HG03025 (cell line): Measurements from ENCODE around the gene AQP5.

ENCODE experiments used
- ATAC-seq: cut with Tn5 transposase; IDR thresholded peaks from one replicate; pipeline ENCODE4 v1.9.1; 2021; ENCODE audit warnings: mild to moderate bottlenecking, moderate library complexity; ENCODE audit not compliant: unreplicated experiment, low FRiP score

AQP5 gene

DNA sequence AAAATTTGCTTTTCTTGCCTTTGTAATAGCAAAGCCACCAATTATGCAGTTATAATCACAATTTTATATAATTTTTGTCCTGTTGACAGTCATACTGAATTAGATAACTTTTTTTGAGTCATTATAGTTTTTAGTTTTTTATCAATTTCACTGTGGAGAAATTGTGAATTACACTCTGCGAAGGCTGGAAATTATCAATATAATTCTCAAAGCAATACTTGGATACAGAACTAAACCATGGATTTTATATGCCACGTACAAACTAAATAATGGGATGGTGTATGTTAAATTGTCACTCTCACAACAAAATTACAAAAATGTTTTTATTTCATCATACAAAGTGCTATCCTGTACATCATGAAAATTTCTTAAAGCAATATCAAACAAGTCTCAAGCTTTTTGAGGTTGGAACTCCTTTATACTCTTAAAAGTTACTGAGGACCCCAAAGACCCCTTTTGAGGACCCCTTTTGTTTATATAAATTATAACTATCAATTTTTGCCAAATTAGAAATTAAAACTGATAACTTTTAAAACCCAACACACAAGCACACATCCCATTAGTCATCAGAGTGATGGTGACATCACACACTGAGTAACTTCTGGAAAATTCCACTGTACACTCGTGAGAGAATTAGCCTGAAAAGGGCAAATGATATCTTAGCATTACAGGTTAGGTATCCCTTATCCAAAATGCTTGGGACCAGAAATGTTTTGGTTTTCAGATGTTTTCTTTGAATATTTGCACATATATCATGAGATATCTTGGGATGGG, 31.0 kb upstream of the AQP5 start:
- no peak for ATAC-seq

DNA sequence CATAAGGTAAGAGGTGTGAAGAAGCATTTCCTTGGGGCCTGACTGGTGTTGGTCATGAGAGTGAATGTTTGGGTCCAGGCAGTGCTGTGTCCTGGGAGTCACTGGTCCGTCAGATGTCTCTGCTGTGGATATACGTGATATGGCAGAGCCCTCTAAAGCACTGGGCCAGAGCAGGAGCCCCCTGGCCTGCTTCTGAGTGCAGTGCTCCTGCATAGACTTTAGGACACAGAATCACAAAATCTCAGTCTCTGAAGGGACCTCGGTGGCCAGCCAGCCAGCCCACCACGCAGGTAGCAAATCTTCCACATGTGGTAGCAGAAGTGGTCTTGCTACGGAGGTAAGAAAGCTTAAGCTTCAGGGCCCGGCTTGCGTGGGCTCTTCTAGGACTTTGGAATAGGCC, 29.6 kb upstream of the AQP5 start:
- ATAC-seq: no peak

DNA sequence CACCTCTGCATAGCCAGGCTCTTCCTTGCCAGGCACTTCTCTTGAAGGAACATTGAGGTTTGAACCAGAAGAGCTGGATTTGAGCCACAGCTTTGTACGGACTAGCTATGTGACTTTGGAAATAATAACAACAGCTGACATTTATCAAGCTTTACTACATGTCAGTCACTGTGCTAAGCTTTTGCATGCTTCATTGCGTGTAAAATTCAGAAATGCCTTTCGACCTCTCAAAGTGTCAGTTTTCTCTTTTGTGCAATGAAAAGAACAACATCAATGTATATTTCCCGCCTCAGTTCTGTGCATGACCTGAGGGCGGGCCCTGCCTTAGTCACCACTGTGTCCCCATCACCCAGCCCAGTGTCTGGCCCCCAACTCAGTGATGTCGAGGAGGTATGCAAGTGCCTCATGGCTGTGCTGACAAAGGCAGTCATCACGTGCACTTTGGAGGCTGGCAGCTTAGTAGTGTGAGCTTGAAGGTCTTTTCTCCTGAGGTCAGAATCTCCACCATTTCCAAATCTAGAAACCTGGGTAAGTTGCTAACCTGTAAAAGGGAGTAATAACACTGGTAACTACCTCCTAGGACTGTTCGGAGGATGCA, 29.0 kb upstream of the AQP5 start:
- no peak for ATAC-seq

DNA sequence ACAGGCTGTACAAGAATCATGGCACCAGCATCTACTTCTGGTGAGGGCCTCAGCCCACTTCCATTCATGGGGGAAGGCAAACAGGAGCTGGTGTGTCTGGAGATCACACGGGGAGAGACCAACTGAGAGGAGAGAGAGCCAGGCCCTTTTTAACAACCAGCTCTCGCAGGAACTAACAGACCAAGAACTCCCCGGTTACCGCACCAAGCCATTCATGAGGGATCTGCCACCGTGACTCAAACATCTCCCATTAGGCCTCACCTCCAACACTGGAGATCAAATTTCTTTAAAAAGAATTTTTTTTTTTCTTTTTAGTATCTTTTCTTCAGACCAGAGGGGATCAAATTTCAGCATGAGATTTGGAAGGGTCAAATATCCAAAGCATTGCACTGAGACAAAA, 27.9 kb upstream of the AQP5 start:
- ATAC-seq: no peak

DNA sequence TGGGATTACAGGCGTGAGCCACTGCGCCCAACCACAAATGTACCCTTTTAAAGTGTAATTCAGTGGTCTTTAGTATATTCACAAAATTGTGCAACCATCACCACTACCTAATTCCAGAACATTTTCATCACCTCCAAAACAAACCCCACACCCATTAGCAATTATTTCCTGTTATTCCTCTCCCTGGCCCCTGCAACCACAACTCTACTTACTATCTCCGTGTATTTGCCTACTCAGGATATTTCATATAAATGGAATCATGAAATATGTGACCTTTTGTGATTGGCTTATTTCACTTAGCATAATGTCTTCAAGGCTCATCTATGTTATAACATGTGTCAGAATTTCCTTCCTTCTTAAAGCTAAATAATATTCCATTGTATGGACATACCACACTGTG, 27.2 kb upstream of the AQP5 start:
- ATAC-seq: no peak

DNA sequence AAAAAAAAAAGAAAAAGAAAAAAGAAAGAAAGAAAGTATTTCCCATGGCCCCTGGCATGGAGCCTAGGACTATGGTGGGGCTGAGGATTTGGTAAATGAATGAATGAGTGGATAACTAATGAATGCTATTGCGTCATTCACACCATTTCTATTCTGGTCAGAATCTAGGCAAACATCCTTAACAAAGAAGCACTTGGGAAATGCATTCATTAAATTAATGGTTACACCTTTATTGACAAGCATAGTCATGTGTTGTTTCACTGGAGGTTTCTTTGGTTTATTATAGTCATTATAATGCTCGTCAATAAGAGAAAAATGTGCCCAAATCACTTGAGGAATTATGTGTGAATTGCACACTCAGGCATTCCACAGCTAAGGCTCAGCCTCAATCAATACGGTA, 24.7 kb upstream of the AQP5 start:
- no peak for ATAC-seq

DNA sequence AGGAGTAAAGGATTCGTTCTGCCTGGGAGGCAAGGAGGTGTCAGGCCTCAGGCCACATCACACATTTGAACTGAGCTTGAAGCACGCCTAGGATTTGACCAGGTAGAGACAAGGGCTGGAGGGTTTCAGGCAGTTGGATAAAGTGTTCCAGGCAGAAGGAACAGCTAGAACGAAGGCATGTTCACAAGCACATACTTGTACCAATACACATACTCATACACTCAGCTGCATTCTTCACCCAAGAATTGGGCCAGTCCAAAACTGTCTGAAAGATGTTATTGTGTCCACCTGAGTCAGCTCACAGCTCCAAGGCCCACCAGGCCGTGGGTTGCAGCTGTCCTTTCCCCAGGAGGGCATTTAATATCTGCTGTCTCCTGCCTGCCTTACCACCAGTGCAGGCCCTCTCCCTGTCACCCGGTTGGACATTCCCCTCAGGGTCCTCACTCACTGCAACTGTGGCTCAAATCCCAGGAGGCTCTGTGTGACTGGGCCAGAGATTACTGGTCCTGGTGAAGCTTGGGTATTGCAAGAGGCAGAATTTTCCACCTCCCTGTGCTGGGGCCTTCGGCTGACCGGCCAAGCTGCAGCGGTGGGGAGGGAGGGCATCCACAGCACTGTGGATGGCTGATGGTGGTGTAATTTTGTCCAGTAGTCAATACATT, 23.9 kb upstream of the AQP5 start:
- ATAC-seq: no peak

DNA sequence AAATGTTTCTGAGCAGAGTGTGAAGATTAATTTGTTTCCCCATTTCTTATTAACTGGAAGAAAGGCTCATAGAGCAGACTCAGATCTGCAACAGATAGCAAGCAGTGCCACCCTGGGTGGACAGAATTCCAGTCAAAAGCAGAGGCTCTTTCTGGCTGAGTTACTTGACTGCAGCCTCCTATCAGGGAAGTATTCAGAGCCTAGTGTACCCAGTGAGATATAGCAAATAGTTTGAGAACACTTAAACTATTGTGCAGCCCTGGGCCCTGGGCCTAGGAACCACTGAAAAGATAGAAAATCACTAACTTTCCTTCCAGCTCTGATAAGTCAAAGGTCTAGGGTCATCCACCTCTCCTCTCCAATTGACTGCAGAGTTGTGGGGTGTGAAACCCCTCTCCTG, 22.4 kb upstream of the AQP5 start:
- ATAC-seq: no peak

DNA sequence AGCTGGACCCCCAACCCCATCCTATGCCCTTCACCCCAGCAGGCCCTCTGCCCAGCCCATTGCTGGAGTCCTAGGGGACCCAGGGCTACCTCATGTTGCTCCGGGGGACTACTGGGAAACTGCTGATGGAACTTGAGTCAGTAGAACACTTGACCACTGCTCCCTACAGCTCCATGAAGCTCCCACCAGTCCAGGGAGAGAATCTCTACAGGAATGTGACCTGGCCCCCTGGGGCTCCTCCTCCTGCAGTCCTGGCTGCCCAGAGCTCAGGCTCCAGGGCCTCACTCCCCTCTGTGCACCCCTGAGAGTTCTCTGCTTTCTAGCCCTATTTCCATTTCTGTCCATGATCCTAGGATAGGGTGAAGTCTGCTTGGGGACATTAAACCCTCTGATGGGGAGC, 22.0 kb upstream of the AQP5 start:
- no peak for ATAC-seq

DNA sequence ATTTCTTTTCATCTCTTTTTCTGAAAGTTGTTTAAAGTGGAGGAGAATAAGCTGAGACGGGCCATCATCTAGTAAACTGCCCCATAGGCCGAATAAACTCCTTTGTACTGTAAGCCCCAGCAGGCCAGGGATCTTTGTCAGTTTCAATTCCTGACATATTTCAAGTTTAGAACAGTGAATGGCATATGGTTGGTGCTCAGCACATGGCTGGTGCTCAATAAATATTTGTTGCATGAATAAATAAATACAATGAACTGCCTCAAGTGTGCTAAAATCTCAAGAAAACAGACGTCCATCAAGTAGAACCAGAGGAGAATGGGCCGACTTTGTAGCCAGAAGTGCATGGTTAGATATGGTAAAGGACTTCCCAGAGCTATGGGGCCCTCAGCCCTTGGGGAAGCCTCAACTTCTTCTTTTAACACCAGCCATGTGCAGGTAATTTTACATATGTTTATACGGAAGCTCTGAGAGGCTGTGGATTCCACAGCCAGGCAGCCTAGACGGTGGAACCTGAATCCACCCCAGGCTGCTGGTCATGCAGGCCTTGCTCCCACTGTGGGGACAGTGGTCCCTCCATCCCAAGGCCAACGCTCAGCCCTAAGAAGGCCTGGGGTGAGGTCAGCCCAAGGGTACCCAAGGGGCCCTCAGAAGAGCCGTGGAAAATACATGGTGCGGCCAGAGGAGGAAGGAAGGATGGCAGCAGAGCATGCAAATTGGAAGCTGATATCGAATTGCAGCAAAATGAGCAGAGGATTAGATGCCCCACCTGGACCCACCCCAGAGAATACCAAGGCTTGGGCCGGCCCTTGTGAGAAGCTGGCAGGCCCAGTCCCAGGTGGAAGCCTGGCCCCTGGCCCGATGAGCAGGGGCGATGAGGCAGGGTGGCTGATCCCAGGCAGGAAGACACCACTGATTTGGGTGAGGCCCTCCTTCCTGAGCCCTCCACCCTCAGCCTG, 19.8 kb upstream of the AQP5 start:
- ATAC-seq: no peak

DNA sequence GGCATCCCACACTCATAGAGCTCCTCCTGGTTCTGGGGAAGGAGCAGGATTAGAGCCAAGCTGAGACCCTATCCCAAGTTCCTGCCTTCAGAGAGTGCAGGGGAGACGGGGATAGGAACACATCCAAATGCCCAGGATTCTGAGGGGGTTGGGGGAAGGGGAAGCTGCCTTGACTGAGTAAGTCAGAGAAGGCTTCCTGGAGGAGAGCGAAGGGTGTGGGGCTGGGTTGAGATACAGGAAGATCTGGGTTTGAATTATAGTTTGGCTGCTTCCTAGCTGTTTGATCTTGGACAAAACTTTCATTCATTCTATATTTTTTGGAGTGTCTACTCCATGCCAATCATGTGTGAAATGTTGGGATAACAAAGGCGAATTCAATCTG, 19.2 kb upstream of the AQP5 start:
- no peak for ATAC-seq

DNA sequence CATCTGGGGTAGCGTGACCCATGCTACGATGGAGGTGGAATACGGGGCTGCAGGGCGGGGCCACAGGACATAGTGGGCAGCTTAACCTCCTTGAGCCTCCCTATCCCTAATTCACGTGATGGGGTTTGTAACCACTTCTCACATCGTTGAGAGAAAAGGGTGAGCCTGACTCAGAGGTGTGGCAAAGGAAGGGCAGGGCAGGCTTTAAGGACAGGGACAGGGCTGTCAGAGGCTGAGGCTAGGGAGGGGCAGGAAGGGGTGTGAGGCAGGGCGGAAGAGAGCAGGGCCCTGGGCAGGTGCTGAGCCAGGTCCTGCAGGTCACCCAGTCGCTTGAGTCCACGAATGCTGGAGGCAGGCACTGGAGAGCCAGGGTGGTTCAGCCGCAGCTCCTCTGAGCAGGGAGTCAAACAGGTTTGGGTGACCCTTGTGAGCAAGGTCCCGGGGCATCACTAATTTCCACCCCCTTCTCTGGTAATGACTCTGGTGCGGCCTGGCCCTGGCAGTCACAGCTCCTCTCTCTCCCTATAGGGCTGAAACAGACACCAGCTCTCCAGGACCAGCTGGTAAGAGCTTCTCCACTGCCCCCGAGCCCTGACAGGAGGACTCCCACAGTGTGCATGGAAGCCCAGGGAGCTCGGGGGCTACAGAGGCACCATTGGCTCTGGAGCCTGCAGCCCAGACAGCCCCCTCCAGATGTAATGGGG, 18.6 kb upstream of the AQP5 start:
- ATAC-seq: no peak

DNA sequence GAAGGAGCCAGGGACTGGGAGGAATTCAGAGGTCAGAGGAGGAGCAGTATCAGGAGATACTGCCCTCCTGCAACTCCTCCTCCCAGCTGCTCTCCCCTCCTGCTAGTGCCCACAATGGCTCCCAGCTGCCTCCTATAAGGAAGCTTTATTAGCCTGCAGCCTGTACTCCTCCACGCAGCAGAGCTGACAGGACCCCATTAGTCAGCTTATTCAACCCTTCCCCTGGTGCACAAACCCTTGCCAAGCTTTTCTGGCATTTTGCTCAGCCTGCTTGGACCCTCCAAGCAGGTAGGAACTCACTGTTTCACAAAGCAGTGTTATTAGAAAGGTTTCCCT, 18.1 kb upstream of the AQP5 start:
- ATAC-seq: no peak

DNA sequence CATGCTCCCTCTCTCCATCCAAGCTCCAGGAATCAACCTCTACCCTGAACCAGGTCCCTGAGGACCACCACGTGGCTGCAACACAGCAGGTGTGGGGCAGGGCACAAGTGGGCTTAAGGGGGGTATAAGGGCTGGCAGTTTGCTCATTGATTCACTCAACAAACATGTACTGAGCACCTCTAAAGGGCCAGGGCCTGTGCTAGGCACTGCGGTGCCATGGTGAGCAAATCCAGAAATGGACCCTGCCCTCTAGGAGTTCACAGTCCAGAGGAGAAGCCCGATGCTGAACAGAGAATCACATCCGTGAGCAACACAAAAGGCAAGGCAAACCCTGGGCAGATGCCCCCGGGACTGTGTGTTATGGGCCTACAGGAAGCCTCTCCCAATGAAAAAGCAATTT, 17.6 kb upstream of the AQP5 start:
- ATAC-seq: no peak

DNA sequence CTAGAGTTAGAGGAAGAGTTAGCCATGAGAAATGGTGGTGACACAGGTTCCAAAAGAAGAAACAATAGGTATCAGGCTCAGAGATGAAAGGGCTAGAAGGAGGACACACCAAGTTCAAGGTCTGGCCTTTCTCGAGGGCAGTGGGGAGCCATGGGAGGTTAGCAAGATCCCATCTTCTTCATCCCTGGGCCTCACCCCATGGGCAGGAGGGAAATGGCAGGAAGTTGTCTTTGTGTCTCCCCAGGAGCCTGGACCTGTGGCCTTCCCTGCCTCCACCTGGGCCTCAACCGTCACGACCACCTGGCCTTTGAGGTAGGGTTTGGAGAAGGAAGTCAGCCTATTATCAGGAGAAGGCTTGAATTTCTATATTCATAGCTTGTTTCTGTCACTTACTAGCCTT, 17.0 kb upstream of the AQP5 start:
- ATAC-seq: no peak

DNA sequence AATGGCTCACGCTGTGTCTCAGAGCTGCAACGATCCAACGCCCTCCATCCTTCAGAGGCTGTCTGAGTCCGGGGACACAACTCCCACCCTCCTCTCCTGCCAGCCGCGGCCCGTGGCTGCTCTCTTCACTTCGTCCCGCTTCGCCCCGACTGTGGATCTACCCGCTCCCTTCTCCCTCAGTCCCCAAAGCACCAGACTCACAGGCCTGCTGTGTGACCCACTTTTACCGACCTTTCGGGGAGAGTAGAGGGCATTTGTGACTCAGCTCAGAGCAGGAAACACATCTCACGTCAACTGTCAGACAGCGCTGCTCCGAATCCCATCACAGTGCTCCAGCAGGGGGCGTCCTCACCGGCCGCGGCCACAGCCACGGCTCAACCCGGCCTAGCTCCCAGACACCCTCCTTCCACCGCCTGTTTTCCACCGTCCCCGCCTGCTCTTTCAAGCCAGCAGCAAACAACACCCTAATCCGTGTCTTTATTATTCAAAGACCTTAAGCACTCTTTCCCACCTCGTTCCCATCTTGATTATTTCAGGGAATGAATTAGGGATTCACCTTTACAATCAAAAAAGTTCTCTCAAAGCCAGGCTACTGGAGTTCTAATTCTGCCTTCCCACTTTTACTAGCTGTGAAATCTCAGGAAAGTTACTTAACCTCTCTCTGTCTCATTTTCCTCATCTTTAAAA, 16.1 kb upstream of the AQP5 start:
- peak; percentile 59 for ATAC-seq

DNA sequence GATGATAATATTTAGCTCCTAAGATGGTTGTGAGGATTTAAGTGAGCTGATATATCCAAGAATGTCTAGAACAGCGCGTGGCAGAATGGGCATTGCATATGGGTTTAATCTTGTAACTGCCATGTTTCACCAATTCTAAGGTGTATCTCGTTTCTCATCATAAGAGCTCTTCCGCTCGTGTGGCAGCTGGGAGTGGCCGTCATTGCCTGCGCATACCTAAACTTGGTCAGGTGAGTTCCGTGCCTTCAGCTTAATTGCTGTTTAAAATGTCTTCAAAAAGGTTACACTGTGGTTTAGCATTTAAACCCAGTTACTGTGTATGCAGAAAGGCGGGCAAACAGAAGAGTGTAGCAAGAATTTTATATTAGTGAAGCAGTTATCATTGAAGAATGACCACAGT, 15.6 kb upstream of the AQP5 start:
- no peak for ATAC-seq

DNA sequence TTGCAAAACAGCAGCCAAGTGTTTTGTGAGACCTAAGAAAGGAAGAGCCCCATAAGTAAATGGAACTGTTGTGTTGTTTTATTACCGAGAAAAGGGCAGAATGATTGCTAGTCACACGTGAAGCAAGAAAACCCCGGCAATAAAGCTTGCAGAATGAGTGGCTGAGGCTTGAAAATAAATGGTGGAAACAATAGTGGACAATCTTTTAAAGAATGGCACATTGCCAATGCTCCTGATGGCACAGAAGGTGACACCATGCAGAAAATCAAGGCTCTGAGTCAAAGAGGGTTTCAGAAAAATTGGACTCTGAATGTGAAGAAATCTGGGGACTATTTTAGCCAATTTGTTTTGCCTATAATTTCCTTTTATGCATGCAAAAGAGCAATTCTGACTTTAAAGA, 15.2 kb upstream of the AQP5 start:
- ATAC-seq: no peak

DNA sequence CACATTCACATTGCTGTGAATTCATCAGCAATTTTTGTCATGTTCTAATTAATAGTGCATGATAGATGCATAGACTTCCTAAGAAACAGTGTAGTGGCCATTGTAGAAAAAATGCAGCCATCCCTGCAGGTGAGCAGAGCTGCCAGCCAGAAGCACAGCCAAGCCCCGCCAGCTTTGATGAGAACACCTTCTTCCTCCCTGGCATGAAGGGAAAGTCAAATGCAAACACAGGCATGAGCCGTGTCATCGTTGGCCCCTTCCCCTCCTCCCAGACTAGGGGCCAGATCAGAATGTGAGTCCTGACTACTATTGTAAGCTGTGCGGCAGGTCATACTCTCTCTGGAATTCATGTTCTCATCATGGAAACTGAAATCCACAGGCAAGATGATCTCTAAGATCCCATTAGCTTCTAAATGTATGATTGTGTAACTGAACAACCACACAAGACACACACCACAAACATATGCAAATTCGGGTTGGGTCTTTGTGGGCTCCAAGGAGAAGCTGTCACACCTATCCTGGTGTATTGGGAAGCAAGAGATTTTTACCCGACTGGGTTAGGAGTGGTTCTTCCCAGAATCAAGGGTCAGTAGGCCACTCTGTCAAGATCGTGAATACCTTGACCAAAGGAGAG, 14.0 kb upstream of the AQP5 start:
- ATAC-seq: no peak
